Thyroid gland (tissue), 4 donors: Measurements from ENCODE around the gene ZNF71. TPM values are rescaled to one million over a fixed set of nuclear protein-coding genes. Genes with fewer than 3 reads are reported as not detected.

Experiments
- total RNA-seq, 4 donors: library from RNA; depleted of rRNA; stranded (reverse); fragments of >200 nt; gene quantifications; one replicate each; pipeline ENCODE4 v1.2.3, GENCODE V29; 2016

Gene ZNF71
- total RNA-seq, 4 donors from 2014 or later, result 8.2 to 15.6 (median 8.7) TPM

Other genes starting within 250 kb of the ZNF71 start
- gene ZNF582, start 201.8 kb upstream of the ZNF71 start, total RNA-seq, result 10 to 100 TPM in 3 of 4 donors, 1 to 10 TPM in 1; 4.9 to 19.6 (median 10.9) TPM
- gene ZNF583, start 191.0 kb upstream of the ZNF71 start, total RNA-seq, result 10 to 100 TPM in 2 of 4 donors, 1 to 10 TPM in 2; 6.5 to 22.8 (median 10.2) TPM
- gene ZNF667, start 118.0 kb upstream of the ZNF71 start, total RNA-seq, result 10 to 100 TPM in 3 of 4 donors, 1 to 10 TPM in 1; 8.6 to 22.2 (median 15.8) TPM
- 10 to 100 TPM in 1 of 4 donors, 1 to 10 TPM in 3; 8.5 to 10.8 (median 9.1) TPM for gene ZNF471, start 87.4 kb upstream of the ZNF71 start, total RNA-seq
- 1 to 10 TPM; 6.6 to 9.8 (median 9.5) TPM for gene ZFP28, start 56.4 kb upstream of the ZNF71 start, total RNA-seq
- gene ZNF470, start 27.8 kb upstream of the ZNF71 start, total RNA-seq, result 1 to 10 TPM; 3.4 to 7.1 (median 5.6) TPM
- gene SMIM17, start 47.9 kb downstream of the ZNF71 start, total RNA-seq, result not detected
- gene ZNF835, start 76.5 kb downstream of the ZNF71 start, total RNA-seq, result 10 to 100 TPM in 1 of 4 donors, 1 to 10 TPM in 3; 6.8 to 12.3 (median 8.7) TPM
- 10 to 100 TPM in 3 of 4 donors, 1 to 10 TPM in 1; 9.8 to 24.1 (median 18.8) TPM for gene PEG3, start 245.4 kb downstream of the ZNF71 start, total RNA-seq
- 1 to 10 TPM in 3 of 4 donors, under 1 TPM in 1; 0.67 to 6.5 (median 1.8) TPM for gene ZIM2, start 245.4 kb downstream of the ZNF71 start, total RNA-seq